Measurements from ENCODE around the gene ACTG1.

GRCh38 chr17:81556175-81556691 lies 43.6 kb upstream of the ACTG1 start:
- TF ChIP-seq CTCF (conservative IDR thresholded peaks at IDR 0.05) (no peak), ZFX (IDR thresholded peaks at IDR 0.05) (no peak)
